SU-DHL-6 (cell line): ENCODE results near the gene GPR176.

Experiments
- CTCF ChIP-seq: fragments of 200-600 bp; sonication (generic); IDR thresholded peaks from one replicate; pipeline ENCODE4 v1.5.1; 2017; ENCODE audit warnings: antibody characterized with exemption, mild to moderate bottlenecking, low read length, moderate library complexity; ENCODE audit not compliant: insufficient read depth, poor library complexity, severe bottlenecking
- EZH2phosphoT487 ChIP-seq: fragments of 200-600 bp; sonication (generic), shearing (Covaris generic); conservative IDR thresholded peaks from 2 replicates; pipeline ENCODE4 v1.6.1; 2018; ENCODE audit warnings: mild to moderate bottlenecking, antibody characterized with exemption, low read length, moderate library complexity, mixed read lengths

DNA sequence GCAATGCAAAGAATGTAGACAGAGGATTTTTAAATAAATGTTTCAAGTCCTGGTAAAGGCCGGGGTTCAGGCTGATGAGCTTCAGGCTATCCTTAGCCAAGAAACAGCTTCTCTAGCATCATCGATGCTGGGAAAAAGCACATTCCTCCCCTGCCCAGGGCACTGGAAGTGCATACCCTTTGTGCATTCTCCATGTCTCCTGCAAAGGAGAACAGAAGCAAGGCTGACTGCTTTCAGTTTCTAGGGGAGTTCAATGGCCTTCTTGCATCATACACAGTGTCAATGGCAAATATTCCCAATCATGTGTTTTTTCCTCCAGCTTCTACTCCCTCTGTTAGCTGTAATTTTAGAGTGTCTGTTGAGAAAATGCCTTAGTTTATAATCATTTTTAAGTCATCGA, 59.9 kb downstream of the GPR176 start:
- no peak for TF ChIP-seq CTCF
- TF ChIP-seq EZH2phosphoT487, result no peak
